NCI-H524 (cell line): ENCODE measurements around the gene PPP1R16B.

Experiments
- DNase-seq, 2 experiments: peaks; one replicate each; lab custom pipeline; 2025; lab: John Stamatoyannopoulos, UW

Gene PPP1R16B

GRCh38 chr20:38965264-38965663, 159.8 kb downstream of the PPP1R16B start:
- DNase-seq, result no peak

GRCh38 chr20:38968090-38968489, 162.6 kb downstream of the PPP1R16B start:
- no peak for DNase-seq

DNA sequence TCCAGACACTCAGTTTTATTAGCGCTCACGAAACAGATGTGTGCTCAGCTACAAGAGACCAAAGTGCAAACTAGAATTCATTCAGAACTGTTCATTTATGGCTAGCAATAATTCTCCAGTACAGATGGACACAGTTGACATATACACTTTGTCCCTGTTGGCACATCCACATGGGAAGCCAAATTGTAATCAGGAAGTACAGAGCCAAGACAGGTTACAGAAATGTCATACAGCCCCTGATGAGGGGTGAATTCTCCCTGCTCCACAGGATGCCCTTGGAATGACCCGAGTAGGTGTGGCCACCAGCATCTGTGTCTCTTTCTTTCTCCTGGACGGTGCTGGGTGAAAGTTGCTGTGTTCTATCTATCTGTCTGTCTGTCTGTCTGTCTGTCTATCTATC, 164.2 kb downstream of the PPP1R16B start:
- DNase-seq, result no peak

GRCh38 chr20:38970302-38970701, 164.8 kb downstream of the PPP1R16B start:
- DNase-seq, result no peak
